Keratinocyte (primary cell): ENCODE results near the gene GPC5.

ENCODE experiments used
- CTCF ChIP-seq, 3 experiments: IDR thresholded peaks in 1 of 3; conservative IDR thresholded peaks in 1 of 3; optimal IDR thresholded peaks in 1 of 3; 2 replicates in 2 of 3; 3 replicates in 1 of 3; pipeline versions ENCODE3 to v1.5.1; 2011; ENCODE audit warnings: low read length in 3 of 3, mild to moderate bottlenecking in 3 of 3, moderate library complexity in 2 of 3, control low read depth in 1 of 3, inconsistent platforms in 1 of 3; ENCODE audit not compliant: insufficient read depth in 2 of 3; ENCODE audit errors: extremely low read depth in 1 of 3
- EZH2 ChIP-seq: IDR thresholded peaks from one replicate; pipeline ENCODE4 v1.6.1; 2012; ENCODE audit warnings: inconsistent platforms, mild to moderate bottlenecking, low read length, moderate library complexity

GRCh38 chr13:91824416-91824815, 426.0 kb downstream of the GPC5 start:
- TF ChIP-seq CTCF (optimal IDR thresholded peaks at IDR 0.05 in 1 of 3, IDR thresholded peaks at IDR 0.05 in 1 of 3, conservative IDR thresholded peaks at IDR 0.05 in 1 of 3; ENCODE audit: extremely low read depth in 1 of 3, insufficient read depth in 2 of 3, low read length in 3 of 3) (no peak), EZH2 (no peak)
